ENCODE measurements around the gene AK2.

GRCh38 chr1:32978854-32979253, 57.8 kb downstream of the AK2 start:
- TF ChIP-seq, protein P1, sequence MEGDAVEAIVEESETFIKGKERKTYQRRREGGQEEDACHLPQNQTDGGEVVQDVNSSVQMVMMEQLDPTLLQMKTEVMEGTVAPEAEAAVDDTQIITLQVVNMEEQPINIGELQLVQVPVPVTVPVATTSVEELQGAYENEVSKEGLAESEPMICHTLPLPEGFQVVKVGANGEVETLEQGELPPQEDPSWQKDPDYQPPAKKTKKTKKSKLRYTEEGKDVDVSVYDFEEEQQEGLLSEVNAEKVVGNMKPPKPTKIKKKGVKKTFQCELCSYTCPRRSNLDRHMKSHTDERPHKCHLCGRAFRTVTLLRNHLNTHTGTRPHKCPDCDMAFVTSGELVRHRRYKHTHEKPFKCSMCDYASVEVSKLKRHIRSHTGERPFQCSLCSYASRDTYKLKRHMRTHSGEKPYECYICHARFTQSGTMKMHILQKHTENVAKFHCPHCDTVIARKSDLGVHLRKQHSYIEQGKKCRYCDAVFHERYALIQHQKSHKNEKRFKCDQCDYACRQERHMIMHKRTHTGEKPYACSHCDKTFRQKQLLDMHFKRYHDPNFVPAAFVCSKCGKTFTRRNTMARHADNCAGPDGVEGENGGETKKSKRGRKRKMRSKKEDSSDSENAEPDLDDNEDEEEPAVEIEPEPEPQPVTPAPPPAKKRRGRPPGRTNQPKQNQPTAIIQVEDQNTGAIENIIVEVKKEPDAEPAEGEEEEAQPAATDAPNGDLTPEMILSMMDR (IDR thresholded peaks at IDR 0.05): no peak
- TF ChIP-seq POLR2AphosphoS5 (IDR thresholded peaks at IDR 0.05): no peak
- no peak for TF ChIP-seq POLR2A (IDR thresholded peaks at IDR 0.05; ENCODE audit: low read depth)
- TF ChIP-seq EP300 (IDR thresholded peaks at IDR 0.05): no peak

Measured in esophagus muscularis mucosa (tissue), 4 donors.